PC-3 (cell line): ENCODE data around the gene MYO3B. TPM values are rescaled to one million over a fixed set of nuclear protein-coding genes. Genes with fewer than 3 reads are reported as not detected.

Experiments used
- ATAC-seq: fragments of 200-7000 bp; cut with Tn5 transposase; 2 replicates; pipeline ENCODE4 v1.9.1; 2020; ENCODE audit warnings: mild to moderate bottlenecking, moderate library complexity
- BruUV-seq: library from RNA; stranded (reverse); fragments of 400-500 nt; replicated peaks from 2 replicates; lab custom pipeline; 2021; lab: Mats Ljungman, UMichigan
- CTCF ChIA-PET: fragments of 300-600 bp; sonication (Branson Sonifier 250); formaldehyde crosslinking; loops from one replicate; lab custom pipeline; 2022; ENCODE audit warnings: antibody characterized with exemption; lab: Charles Lee
- POLR2A ChIA-PET: fragments of 300-600 bp; sonication (Branson Sonifier 250); formaldehyde crosslinking; loops from one replicate; lab custom pipeline; 2022; ENCODE audit warnings: antibody characterized with exemption; ENCODE audit not compliant: unreplicated experiment; lab: Charles Lee
- DNase-seq: peaks from one replicate; pipeline ENCODE4 v3.0.0-alpha.2; 2015
- H2AFZ ChIP-seq: fragments of 300-600 bp; sonication (generic); 2 replicates; pipeline ENCODE4 v1.6.0; 2016; ENCODE audit warnings: antibody characterized with exemption, low read length
- H3F3A ChIP-seq: fragments of 300-600 bp; sonication (generic); one replicate; pipeline ENCODE4 v1.6.0; 2017; ENCODE audit warnings: antibody characterized with exemption, low read length, control low read depth, mild to moderate bottlenecking; ENCODE audit not compliant: unreplicated experiment
- H3K27ac ChIP-seq: fragments of 300-600 bp; sonication (generic); 2 replicates; pipeline ENCODE4 v1.5.1; 2016; ENCODE audit warnings: mild to moderate bottlenecking, low read length
- H3K27me3 ChIP-seq: fragments of 300-600 bp; sonication (generic); 2 replicates; pipeline ENCODE4 v1.6.1; 2016; ENCODE audit warnings: low read length, mixed read lengths
- H3K36me3 ChIP-seq: fragments of 300-600 bp; sonication (generic); 2 replicates; pipeline ENCODE4 v1.6.1; 2016; ENCODE audit warnings: low read depth, mixed run types, low read length, mixed read lengths
- H3K4me1 ChIP-seq: fragments of 300-600 bp; sonication (generic); 2 replicates; pipeline ENCODE4 v1.5.1; 2016; ENCODE audit warnings: low read length; ENCODE audit not compliant: insufficient read depth
- H3K4me2 ChIP-seq: fragments of 300-600 bp; sonication (generic); 2 replicates; pipeline ENCODE4 v1.6.0; 2016; ENCODE audit warnings: low read length
- H3K4me3 ChIP-seq: fragments of 300-600 bp; sonication (generic); 2 replicates; pipeline ENCODE4 v1.5.1; 2016; ENCODE audit warnings: mild to moderate bottlenecking, low read length, mixed read lengths
- H3K79me2 ChIP-seq: fragments of 300-600 bp; sonication (generic); 2 replicates; pipeline ENCODE4 v1.6.1; 2017; ENCODE audit warnings: low read length, mixed read lengths
- H3K9ac ChIP-seq: fragments of 300-600 bp; sonication (generic); 2 replicates; pipeline ENCODE4 v1.6.0; 2016; ENCODE audit warnings: mild to moderate bottlenecking, low read length
- H3K9me2 ChIP-seq: fragments of 300-600 bp; sonication (generic); replicated peaks from 2 replicates; pipeline ENCODE4 v1.6.1; 2016; ENCODE audit warnings: mixed run types, low read length, mixed read lengths
- H3K9me3 ChIP-seq: fragments of 300-600 bp; sonication (generic); 2 replicates; pipeline ENCODE4 v1.6.1; 2016; ENCODE audit warnings: low read length, mixed read lengths
- H4K20me1 ChIP-seq: fragments of 300-600 bp; sonication (generic); 2 replicates; pipeline ENCODE4 v1.6.1; 2016; ENCODE audit warnings: low read length, mixed read lengths
- EZH2 ChIP-seq: fragments of 300-600 bp; sonication (generic); IDR thresholded peaks from one replicate; pipeline ENCODE4 v1.6.1; 2017; ENCODE audit warnings: antibody characterized with exemption, mild to moderate bottlenecking, low read length; ENCODE audit not compliant: unreplicated experiment
- EZH2phosphoT487 ChIP-seq: fragments of 300-600 bp; sonication (generic); IDR thresholded peaks from 2 replicates; pipeline ENCODE4 v1.6.1; 2018; ENCODE audit warnings: mild to moderate bottlenecking, antibody characterized with exemption, low read length, borderline replicate concordance
- intact Hi-C: fragments of 100-400 bp; cut with micrococcal nuclease; formaldehyde crosslinking; loops from 2 replicates; pipeline ENCODE4 v1.9.0; 2023
- total RNA-seq: library from RNA; depleted of rRNA; stranded (reverse); fragments of >200 nt; gene quantifications from 2 replicates; pipeline ENCODE4 v1.2.3, GENCODE V29; 2014
- TF ChIP-seq, protein P1 (sequence below): fragments of 300-600 bp; sonication (generic); conservative IDR thresholded peaks from 2 replicates; pipeline ENCODE4 v1.5.1; 2017; ENCODE audit warnings: antibody characterized with exemption, low read depth, mild to moderate bottlenecking, low read length

MYO3B gene
- total RNA-seq, 1 experiment from 2014 or later, result 1.1 TPM

- H3K27ac ChIP-seq, result no peak overlapping the region
- TF ChIP-seq, protein P1, sequence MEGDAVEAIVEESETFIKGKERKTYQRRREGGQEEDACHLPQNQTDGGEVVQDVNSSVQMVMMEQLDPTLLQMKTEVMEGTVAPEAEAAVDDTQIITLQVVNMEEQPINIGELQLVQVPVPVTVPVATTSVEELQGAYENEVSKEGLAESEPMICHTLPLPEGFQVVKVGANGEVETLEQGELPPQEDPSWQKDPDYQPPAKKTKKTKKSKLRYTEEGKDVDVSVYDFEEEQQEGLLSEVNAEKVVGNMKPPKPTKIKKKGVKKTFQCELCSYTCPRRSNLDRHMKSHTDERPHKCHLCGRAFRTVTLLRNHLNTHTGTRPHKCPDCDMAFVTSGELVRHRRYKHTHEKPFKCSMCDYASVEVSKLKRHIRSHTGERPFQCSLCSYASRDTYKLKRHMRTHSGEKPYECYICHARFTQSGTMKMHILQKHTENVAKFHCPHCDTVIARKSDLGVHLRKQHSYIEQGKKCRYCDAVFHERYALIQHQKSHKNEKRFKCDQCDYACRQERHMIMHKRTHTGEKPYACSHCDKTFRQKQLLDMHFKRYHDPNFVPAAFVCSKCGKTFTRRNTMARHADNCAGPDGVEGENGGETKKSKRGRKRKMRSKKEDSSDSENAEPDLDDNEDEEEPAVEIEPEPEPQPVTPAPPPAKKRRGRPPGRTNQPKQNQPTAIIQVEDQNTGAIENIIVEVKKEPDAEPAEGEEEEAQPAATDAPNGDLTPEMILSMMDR, result no peak
- TF ChIP-seq EZH2phosphoT487 (no peak), EZH2 (no peak)
- H3K4me1 ChIP-seq, result no peaks in the 10 kb centered on the region
- no peaks in the 10 kb centered on the region for H3K9me3 ChIP-seq
- no peaks in the 10 kb centered on the region for H4K20me1 ChIP-seq
- H3K36me3 ChIP-seq, result no peaks in the 10 kb centered on the region
- ChIA-PET POLR2A (no interaction called here), CTCF (no interaction called here)
- no peaks in the 10 kb centered on the region for H3F3A ChIP-seq
- no peaks in the 10 kb centered on the region for H3K79me2 ChIP-seq
- H2AFZ ChIP-seq, result no peak overlapping the region
- no peak overlapping the region for H3K4me3 ChIP-seq
- ATAC-seq (no peak), DNase-seq (no peak)
- intact Hi-C loops, result no loop called here
- H3K9me2 ChIP-seq, result no peaks in the 10 kb centered on the region
- no peak overlapping the region for H3K9ac ChIP-seq
- no TSS peak for BruUV-seq
- H3K27me3 ChIP-seq, result no peaks in the 10 kb centered on the region
- H3K4me2 ChIP-seq, result no peak overlapping the region
These were observed 423.5 kb downstream of the MYO3B start for GRCh38 chr2:170601489-170601888.

- Histone ChIP-seq H3K9me3 (no peaks in the 10 kb centered on the region), H3K4me2 (no peak overlapping the region), H3K27ac (no peak overlapping the region), H3K4me1 (no peaks in the 10 kb centered on the region), H3K4me3 (no peak overlapping the region), H2AFZ (no peak overlapping the region), H3K27me3 (no peaks in the 10 kb centered on the region), H3K9ac (no peak overlapping the region), H3K9me2 (no peaks in the 10 kb centered on the region), H3K79me2 (no peaks in the 10 kb centered on the region), H4K20me1 (no peaks in the 10 kb centered on the region), H3F3A (no peaks in the 10 kb centered on the region), H3K36me3 (no peaks in the 10 kb centered on the region)
- no TSS peak for BruUV-seq
- ChIA-PET POLR2A (no interaction called here), CTCF (no interaction called here)
- intact Hi-C loops, result no loop called here
- DNase-seq, result no peak
- no peak for ATAC-seq
- TF ChIP-seq EZH2phosphoT487, result no peak
- TF ChIP-seq EZH2, result no peak
- TF ChIP-seq, protein P1, result no peak
These were observed 427.9 kb downstream of the MYO3B start for GRCh38 chr2:170605862-170606261.

DNA sequence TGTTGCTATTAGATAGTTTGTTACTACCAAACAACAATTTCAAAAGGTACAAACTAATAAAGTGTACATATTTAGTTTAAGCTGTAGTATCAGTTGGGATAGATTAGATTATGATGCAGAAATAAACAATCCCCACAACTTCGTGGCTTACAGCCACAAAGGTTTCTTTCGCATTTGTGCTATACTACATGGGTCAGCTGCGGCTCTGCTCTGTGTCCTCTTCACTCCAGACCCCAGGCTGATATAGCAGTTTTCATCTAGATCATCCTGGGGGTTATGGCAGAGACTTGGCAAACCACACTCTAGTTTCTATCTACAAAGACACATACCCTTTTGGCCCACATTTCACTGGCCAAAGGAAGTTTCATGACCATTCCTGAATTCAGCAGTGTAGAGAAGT, 429.2 kb downstream of the MYO3B start:
- Histone ChIP-seq H3K4me3 (no peak overlapping the region), H3K4me2 (no peak overlapping the region), H3K36me3 (no peaks in the 10 kb centered on the region), H3F3A (no peaks in the 10 kb centered on the region), H3K9me2 (no peaks in the 10 kb centered on the region), H3K9me3 (no peaks in the 10 kb centered on the region), H3K9ac (no peak overlapping the region), H3K4me1 (no peaks in the 10 kb centered on the region), H2AFZ (no peak overlapping the region), H3K27ac (no peak overlapping the region), H4K20me1 (no peaks in the 10 kb centered on the region), H3K27me3 (no peaks in the 10 kb centered on the region), H3K79me2 (no peaks in the 10 kb centered on the region)
- CTCF ChIA-PET, result no interaction called here
- ATAC-seq (no peak), DNase-seq (no peak)
- TF ChIP-seq EZH2phosphoT487, result no peak
- TF ChIP-seq, protein P1, result no peak
- no peak for TF ChIP-seq EZH2
- POLR2A ChIA-PET, result no interaction called here
- BruUV-seq, result no TSS peak
- intact Hi-C loops, result no loop called here
